Adrenal gland (tissue), 12 donors: ENCODE results near the gene FAM20C. TPM values are rescaled to one million over a fixed set of nuclear protein-coding genes. Genes with fewer than 3 reads are reported as not detected.

Source experiments
- DNase-seq, 7 donors: peaks; one replicate each; pipeline ENCODE4 v3.0.0-alpha.2; 2019 to 2020
- H3K27ac ChIP-seq, 5 donors: fragments of 200-600 bp; sonication (generic) in 4 of 5; 1 replicate in 3 of 5; 2 replicates in 2 of 5; pipeline versions ENCODE4 v1.5.1 to v1.8.0; 2016 to 2020; ENCODE audit warnings: mild to moderate bottlenecking in 1 of 5
- H3K27me3 ChIP-seq: fragments of 200-600 bp; 2 replicates; pipeline ENCODE4 v1.8.0; 2021
- H3K36me3 ChIP-seq, 2 donors: fragments of 200-600 bp; replicated peaks in 1 of 2; 1 replicate in 1 of 2; 2 replicates in 1 of 2; pipeline versions ENCODE4 v1.5.1 to v1.8.0; 2018 to 2022
- H3K4me1 ChIP-seq, 2 donors: fragments of 200-600 bp; replicated peaks in 1 of 2; 1 replicate in 1 of 2; 2 replicates in 1 of 2; pipeline versions ENCODE4 v1.5.1 to v1.8.0; 2018 to 2021
- H3K4me3 ChIP-seq, 4 donors: fragments of 200-600 bp; sonication (generic) in 3 of 4; one replicate each; pipeline ENCODE4 v1.5.1; 2016 to 2018
- H3K9me3 ChIP-seq, 3 donors: fragments of 200-600 bp; sonication (generic) in 1 of 3; replicated peaks in 1 of 3; 1 replicate in 2 of 3; 2 replicates in 1 of 3; pipeline versions ENCODE4 v1.5.1 to v1.8.0; 2016 to 2021
- POLR2A ChIP-seq, 2 donors: fragments of 450-650 bp; IDR thresholded peaks; one replicate each; pipeline ENCODE4 v1.6.1; 2017; ENCODE audit warnings: antibody characterized with exemption in 2 of 2, mild to moderate bottlenecking in 2 of 2, moderate library complexity in 1 of 2
- WGBS, 4 donors: extraction: QIAGEN DNeasy Blood & Tissue Kit in 2 of 4; methylation state at CpG; one replicate each; pipeline versions ENCODE4 v1.1.5 to v1.1.7; 2013 to 2017; 5-methylcytosine and 5-hydroxymethylcytosine counted together
- intact Hi-C, 2 donors: fragments of 100-400 bp; cut with DNase I; formaldehyde crosslinking; loops; one replicate each; pipeline versions ENCODE4 v1.14.1 to v1.15.0; 2022 to 2023
- polyA plus RNA-seq, 3 donors: library from polyadenylated mRNA; stranded (reverse); fragments of 200-250 nt in 2 of 3; fragments of 350-450 nt in 1 of 3; fragmentation: Illumina TruSeq in 1 of 3; extraction: RNeasy Lipid Tissue Mini Kit (QIAGEN cat#74804) in 1 of 3; gene quantifications; one replicate each; pipeline ENCODE4 v1.2.3, GENCODE V29; 2013 to 2014
- total RNA-seq, 9 donors: library from RNA; depleted of rRNA in 4 of 9; stranded (reverse); fragments of >200 nt in 4 of 9; fragments of 120-200 nt in 1 of 9; fragmentation: NEBNext Ultra II Directional in 1 of 9; extraction: Animal tissue kit (Norgen Biotek cat#: 25700) in 1 of 9; gene quantifications; one replicate each; pipeline versions ENCODE4 v1.1.0 to v1.2.4, GENCODE V29; 2013 to 2023
- TF ChIP-seq, protein P1 (sequence below), 6 experiments: fragments of 450-650 bp in 4 of 6; fragments of 200-600 bp in 2 of 6; sonication (generic) in 1 of 6; IDR thresholded peaks; 1 replicate in 5 of 6; 2 replicates in 1 of 6; pipeline versions ENCODE4 v1.5.1 to v1.8.0; 2016 to 2021; ENCODE audit warnings: antibody characterized with exemption in 6 of 6, mild to moderate bottlenecking in 2 of 6, moderate library complexity in 1 of 6
- donor health status: healthy with polysubstance abuse.
- donor health status: Bipolar disorder and iron deficiency.
- donor health status: DM: yes; HTN: yes; CAD: no.
- donor health status: DM: no; HTN: no; CAD: no.
- donor health status: DM: no; HTN: no; CAD: no.
- donor health status: DM: yes; HTN: yes; CAD: no.

The FAM20C gene
- total and polyA plus RNA-seq, 12 donors, result 2.8 to 57.9 (median 36.0) TPM

- no peaks in the 10 kb centered on the region for H3K36me3 ChIP-seq
- peaks cover 8 to 11% of the 10 kb centered on the region in 2 donors for H3K4me1 ChIP-seq
- no peak overlapping the region for H3K4me3 ChIP-seq
- no peaks in the 10 kb centered on the region for H3K9me3 ChIP-seq
- intact Hi-C loops, result no loop called here
- no peak overlapping the region for H3K27ac ChIP-seq
- 78 to 91% (median 90%) methylated on average over 2 to 9 of the region's 9 CpGs for WGBS, 4 donors
- no peak for TF ChIP-seq POLR2A (IDR thresholded peaks at IDR 0.05)
- TF ChIP-seq, protein P1, sequence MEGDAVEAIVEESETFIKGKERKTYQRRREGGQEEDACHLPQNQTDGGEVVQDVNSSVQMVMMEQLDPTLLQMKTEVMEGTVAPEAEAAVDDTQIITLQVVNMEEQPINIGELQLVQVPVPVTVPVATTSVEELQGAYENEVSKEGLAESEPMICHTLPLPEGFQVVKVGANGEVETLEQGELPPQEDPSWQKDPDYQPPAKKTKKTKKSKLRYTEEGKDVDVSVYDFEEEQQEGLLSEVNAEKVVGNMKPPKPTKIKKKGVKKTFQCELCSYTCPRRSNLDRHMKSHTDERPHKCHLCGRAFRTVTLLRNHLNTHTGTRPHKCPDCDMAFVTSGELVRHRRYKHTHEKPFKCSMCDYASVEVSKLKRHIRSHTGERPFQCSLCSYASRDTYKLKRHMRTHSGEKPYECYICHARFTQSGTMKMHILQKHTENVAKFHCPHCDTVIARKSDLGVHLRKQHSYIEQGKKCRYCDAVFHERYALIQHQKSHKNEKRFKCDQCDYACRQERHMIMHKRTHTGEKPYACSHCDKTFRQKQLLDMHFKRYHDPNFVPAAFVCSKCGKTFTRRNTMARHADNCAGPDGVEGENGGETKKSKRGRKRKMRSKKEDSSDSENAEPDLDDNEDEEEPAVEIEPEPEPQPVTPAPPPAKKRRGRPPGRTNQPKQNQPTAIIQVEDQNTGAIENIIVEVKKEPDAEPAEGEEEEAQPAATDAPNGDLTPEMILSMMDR (IDR thresholded peaks at IDR 0.05), result no peak
- H3K27me3 ChIP-seq, result no peaks in the 10 kb centered on the region
- DNase-seq, result no peak
Observed at GRCh38 chr7:157008-157310, 35.4 kb upstream of the FAM20C start.

GRCh38 chr7:157771-158625, 34.4 kb upstream of the FAM20C start:
- DNase-seq, result no peak
- H3K27me3 ChIP-seq, result no peaks in the 10 kb centered on the region
- H3K4me3 ChIP-seq, result no peak overlapping the region
- intact Hi-C loops, result no loop called here
- 79 to 98% (median 88%) methylated on average over 6 to 23 of the region's 23 CpGs for WGBS, 4 donors
- TF ChIP-seq, protein P1 (IDR thresholded peaks at IDR 0.05), result no peak
- no peak for TF ChIP-seq POLR2A (IDR thresholded peaks at IDR 0.05)
- no peaks in the 10 kb centered on the region for H3K9me3 ChIP-seq
- no peaks in the 10 kb centered on the region for H3K36me3 ChIP-seq
- peaks cover 8 to 11% of the 10 kb centered on the region in 2 donors for H3K4me1 ChIP-seq
- no peak overlapping the region for H3K27ac ChIP-seq

DNA sequence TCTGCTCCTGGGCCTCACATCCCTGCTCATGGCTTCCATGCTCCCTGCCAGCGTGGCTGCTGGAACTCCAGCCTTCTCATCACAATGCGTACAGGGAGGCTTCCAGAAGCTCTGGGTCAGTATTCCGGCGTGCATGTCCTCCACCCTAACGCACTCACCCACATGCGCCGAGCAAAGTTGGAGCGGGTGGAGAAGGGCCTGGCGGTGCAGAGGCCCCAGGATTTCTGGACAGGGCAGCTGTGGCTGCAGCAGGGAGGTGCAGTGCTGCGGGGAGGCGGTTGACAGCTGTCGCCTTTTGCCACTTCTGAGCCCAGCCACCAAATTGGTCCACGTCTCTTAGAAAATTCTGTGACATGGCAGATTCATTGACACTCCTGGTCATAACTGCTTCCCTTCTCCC, 33.6 kb upstream of the FAM20C start:
- 89 to 97% (median 96%) methylated on average over 9 to 13 of the region's 13 CpGs for WGBS, 4 donors
- Histone ChIP-seq H3K4me1 (peaks cover 8 to 11% of the 10 kb centered on the region in 2 donors), H3K27me3 (no peaks in the 10 kb centered on the region), H3K27ac (no peak overlapping the region), H3K9me3 (no peaks in the 10 kb centered on the region), H3K4me3 (no peak overlapping the region), H3K36me3 (no peaks in the 10 kb centered on the region)
- intact Hi-C loops, result no loop called here
- TF ChIP-seq, protein P1 (IDR thresholded peaks at IDR 0.05), result no peak
- TF ChIP-seq POLR2A (IDR thresholded peaks at IDR 0.05), result no peak
- DNase-seq, result no peak

GRCh38 chr7:159370-160270, 32.8 kb upstream of the FAM20C start:
- 89 to 98% (median 92%) methylated on average over 8 to 50 of the region's 50 CpGs for WGBS, 4 donors
- intact Hi-C loops, result no loop called here
- Histone ChIP-seq H3K4me3 (no peak overlapping the region), H3K27ac (no peak overlapping the region), H3K4me1 (peaks cover 8 to 11% of the 10 kb centered on the region in 2 donors), H3K36me3 (no peaks in the 10 kb centered on the region), H3K27me3 (no peaks in the 10 kb centered on the region), H3K9me3 (no peaks in the 10 kb centered on the region)
- TF ChIP-seq POLR2A (IDR thresholded peaks at IDR 0.05), result no peak
- TF ChIP-seq, protein P1 (IDR thresholded peaks at IDR 0.05), result no peak
- no peak for DNase-seq
